Measurements from ENCODE around the gene PRR16.

DNA sequence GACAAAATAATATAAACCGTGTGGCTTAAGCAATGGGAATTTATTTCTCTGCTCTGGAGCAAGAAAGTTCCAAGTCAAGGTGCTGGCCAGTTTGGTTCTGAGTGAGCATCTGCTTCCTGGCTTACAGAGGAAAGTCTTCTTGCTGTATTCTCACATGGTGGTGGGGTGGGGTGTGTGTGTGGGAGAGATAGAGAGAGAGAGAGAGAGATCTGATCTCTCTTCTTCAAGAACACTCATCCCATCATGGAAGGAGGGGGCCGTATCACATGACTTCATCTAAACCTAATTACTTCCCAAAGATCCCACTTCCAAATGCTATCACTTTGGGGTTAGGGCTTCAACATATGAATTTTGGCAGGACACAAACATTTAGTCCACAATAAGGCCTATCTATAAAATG, 91.2 kb downstream of the PRR16 start:
- TF ChIP-seq, protein P1, sequence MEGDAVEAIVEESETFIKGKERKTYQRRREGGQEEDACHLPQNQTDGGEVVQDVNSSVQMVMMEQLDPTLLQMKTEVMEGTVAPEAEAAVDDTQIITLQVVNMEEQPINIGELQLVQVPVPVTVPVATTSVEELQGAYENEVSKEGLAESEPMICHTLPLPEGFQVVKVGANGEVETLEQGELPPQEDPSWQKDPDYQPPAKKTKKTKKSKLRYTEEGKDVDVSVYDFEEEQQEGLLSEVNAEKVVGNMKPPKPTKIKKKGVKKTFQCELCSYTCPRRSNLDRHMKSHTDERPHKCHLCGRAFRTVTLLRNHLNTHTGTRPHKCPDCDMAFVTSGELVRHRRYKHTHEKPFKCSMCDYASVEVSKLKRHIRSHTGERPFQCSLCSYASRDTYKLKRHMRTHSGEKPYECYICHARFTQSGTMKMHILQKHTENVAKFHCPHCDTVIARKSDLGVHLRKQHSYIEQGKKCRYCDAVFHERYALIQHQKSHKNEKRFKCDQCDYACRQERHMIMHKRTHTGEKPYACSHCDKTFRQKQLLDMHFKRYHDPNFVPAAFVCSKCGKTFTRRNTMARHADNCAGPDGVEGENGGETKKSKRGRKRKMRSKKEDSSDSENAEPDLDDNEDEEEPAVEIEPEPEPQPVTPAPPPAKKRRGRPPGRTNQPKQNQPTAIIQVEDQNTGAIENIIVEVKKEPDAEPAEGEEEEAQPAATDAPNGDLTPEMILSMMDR (conservative IDR thresholded peaks at IDR 0.05): no peak
- no peak for TF ChIP-seq EZH2 (IDR thresholded peaks at IDR 0.05; ENCODE audit: low read depth)
